ENCODE measurements around the gene SRI.

The SRI gene

DNA sequence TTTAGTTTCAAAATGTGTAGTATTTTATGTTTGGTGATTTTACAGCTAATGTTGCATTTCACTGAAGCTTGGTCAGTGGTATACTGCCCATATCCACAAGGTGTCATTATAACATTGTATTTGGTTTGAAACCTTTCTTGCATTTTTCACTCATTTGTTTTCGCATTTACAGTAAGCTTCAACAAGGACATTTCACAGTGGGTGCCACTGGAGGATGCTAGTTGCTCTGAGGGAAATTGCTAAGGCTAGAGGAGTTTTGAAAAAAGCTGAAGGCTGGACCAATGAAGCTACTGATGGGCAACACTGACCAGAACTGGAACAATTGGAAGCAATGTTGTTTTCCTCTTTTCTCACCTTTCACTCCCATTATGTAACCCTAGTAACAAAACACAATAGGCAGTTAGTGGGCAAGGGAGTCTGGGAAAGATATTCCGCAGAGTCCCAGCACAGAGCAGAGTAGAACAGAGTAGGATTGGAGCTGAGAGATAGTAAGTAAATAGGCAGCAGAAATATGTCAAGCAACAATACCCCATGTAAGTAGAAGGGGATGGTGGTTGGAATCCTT is 23.6 kb upstream of the SRI start:
- DNase-seq (ENCODE audit: low read depth): peak; percentile 58
- H3K4me3 ChIP-seq (ENCODE audit: low read depth, low read length): no peak overlapping the region

DNA sequence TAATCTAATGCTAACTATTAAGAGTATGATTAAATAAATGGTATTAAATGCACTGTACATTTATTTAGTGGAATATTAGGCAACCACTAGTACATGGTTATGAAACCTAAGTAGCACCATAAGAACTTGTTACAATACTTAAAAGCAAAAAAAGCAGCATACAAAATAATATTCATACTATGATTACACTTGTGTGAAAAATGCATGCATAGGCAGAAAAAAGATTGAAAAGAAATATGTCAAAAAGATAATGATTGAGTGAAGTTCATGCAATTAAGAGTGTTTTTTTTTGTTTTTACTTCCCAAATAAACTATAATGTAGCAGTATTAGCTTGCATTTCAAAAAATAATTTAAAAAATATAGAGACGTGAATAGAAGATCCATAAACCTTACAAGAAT is 20.0 kb upstream of the SRI start:
- H3K4me3 ChIP-seq (ENCODE audit: low read depth, low read length): no peak overlapping the region
- DNase-seq (ENCODE audit: low read depth): no peak
- TF ChIP-seq, protein P1, sequence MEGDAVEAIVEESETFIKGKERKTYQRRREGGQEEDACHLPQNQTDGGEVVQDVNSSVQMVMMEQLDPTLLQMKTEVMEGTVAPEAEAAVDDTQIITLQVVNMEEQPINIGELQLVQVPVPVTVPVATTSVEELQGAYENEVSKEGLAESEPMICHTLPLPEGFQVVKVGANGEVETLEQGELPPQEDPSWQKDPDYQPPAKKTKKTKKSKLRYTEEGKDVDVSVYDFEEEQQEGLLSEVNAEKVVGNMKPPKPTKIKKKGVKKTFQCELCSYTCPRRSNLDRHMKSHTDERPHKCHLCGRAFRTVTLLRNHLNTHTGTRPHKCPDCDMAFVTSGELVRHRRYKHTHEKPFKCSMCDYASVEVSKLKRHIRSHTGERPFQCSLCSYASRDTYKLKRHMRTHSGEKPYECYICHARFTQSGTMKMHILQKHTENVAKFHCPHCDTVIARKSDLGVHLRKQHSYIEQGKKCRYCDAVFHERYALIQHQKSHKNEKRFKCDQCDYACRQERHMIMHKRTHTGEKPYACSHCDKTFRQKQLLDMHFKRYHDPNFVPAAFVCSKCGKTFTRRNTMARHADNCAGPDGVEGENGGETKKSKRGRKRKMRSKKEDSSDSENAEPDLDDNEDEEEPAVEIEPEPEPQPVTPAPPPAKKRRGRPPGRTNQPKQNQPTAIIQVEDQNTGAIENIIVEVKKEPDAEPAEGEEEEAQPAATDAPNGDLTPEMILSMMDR (IDR thresholded peaks at IDR 0.05; ENCODE audit: control insufficient read depth, extremely low read depth, insufficient read depth): no peak

More for the DNA sequence above, 23.6 kb upstream of the SRI start:
- TF ChIP-seq, protein P1 (IDR thresholded peaks at IDR 0.05; ENCODE audit: control insufficient read depth, extremely low read depth, insufficient read depth): peak; percentile 90

DNA sequence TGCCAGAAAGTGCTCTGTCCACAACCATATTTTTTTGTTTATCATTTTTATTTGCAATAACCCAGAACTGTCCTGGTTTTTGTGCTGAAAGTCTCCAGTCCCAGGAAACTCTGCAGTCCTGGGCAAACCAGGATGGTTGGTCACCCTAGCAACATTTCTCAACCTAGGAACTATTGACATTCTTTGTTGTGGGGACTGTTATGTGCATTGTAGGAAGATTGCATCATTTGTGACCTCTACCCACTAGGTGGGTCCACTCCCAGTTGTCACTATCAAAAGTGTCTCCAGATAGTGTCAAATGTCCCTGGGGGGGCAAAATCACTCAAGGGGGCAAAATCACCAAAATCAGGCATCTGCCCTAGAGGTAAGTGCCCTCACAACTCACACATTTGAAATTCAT is 14.0 kb upstream of the SRI start:
- DNase-seq (ENCODE audit: low read depth): no peak
- TF ChIP-seq, protein P1 (IDR thresholded peaks at IDR 0.05; ENCODE audit: control insufficient read depth, extremely low read depth, insufficient read depth): no peak
- no peak overlapping the region for H3K4me3 ChIP-seq (ENCODE audit: low read depth, low read length)

DNA sequence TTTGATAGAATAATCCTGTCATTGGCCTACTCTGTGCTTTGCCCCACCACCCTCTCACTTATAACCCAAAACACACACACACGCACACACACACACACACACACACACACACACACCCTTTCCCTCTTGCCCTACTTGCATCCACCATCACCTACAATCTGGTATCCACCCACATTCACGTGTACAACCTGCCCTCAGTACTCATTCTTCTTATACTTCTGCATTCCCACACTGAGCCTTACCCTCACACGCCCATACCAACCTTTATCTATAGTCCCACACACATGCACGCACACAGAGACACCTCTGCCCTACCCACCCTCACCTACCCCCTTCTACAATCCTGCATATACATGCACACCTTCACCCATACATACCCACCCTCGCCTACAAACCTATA is 10.8 kb upstream of the SRI start:
- H3K4me3 ChIP-seq (ENCODE audit: low read depth, low read length): no peak overlapping the region
- TF ChIP-seq, protein P1 (IDR thresholded peaks at IDR 0.05; ENCODE audit: control insufficient read depth, extremely low read depth, insufficient read depth): no peak

GRCh38 chr7:88229302-88229995 is 9.6 kb upstream of the SRI start:
- no peak overlapping the region for H3K4me3 ChIP-seq (ENCODE audit: low read depth, low read length)
- no peak for DNase-seq (ENCODE audit: low read depth)
- TF ChIP-seq, protein P1 (IDR thresholded peaks at IDR 0.05; ENCODE audit: control insufficient read depth, extremely low read depth, insufficient read depth): no peak

More for the DNA sequence above, 10.8 kb upstream of the SRI start:
- DNase-seq (ENCODE audit: low read depth): no peak

DNA sequence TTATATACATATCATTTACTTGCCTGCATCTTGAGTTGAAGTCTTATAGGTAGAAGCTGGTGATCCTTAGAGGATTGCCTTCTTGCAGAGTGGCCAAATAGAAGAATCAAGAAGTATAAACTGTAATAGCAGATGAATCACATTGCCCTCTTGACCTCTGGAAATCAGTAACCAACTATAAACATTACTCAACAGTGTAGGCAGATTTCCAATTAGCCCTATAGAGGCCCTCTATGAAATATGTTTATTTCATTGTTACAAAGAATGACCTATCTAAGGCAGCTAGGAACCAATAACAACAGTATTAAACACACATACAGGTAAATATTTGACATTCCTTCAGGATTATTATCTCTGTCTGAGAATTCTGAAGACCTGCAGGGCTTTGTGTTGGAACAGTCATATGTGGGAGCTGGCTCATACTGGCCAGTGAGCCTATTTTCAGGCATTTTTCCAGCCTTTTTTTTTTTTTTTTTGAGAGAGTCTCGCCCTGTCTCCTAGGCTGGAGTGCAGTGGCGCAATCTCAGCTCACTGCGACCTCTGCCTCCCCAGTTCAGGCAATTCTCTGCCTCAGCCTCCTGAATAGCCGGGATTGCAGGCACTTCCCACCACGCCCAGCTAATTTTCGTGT is 7.2 kb upstream of the SRI start:
- no peak overlapping the region for H3K4me3 ChIP-seq (ENCODE audit: low read depth, low read length)
- peak; percentile 98 for DNase-seq (ENCODE audit: low read depth)
- TF ChIP-seq, protein P1 (IDR thresholded peaks at IDR 0.05; ENCODE audit: control insufficient read depth, extremely low read depth, insufficient read depth): no peak

All from LNCaP clone FGC (cell line).